ENCODE measurements around the gene DDX1.
"Not testable (repeated sequence)": the region's sequence is repeated elsewhere in the genome, so short reads cannot be mapped to it uniquely, and the experiment has no call there.

DDX1 gene

DNA sequence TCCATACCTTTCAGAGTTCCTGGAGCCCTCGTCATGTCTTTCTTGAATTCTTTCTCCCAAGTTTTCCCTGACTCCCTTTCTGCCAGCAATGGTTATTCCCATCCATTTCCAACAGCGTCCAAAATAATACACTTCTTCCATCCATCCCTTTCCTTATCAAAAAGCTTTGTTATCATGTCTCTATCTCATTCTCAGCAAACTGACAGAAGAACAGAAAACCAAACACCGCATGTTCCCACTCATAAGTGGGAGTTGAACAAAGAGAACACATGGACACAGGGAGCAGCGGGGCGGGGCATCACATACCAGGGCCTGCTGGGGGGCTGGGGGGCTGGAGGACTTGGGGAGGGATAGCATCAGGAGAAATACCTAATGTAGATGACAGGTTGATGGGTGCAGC, 86.7 kb downstream of the DDX1 start:
- Histone ChIP-seq H3K27ac (replicated peaks) (no peak overlapping the region), H3K27me3 (ENCODE audit: insufficient read depth, poor library complexity, severe bottlenecking) (no peaks in the 10 kb centered on the region), H3K4me3 (replicated peaks; ENCODE audit: insufficient read depth, low read length) (no peak overlapping the region)
- no peak for DNase-seq (ENCODE audit: low read depth in 1 of 2, low spot score in 1 of 2)
- TF ChIP-seq, protein P1, sequence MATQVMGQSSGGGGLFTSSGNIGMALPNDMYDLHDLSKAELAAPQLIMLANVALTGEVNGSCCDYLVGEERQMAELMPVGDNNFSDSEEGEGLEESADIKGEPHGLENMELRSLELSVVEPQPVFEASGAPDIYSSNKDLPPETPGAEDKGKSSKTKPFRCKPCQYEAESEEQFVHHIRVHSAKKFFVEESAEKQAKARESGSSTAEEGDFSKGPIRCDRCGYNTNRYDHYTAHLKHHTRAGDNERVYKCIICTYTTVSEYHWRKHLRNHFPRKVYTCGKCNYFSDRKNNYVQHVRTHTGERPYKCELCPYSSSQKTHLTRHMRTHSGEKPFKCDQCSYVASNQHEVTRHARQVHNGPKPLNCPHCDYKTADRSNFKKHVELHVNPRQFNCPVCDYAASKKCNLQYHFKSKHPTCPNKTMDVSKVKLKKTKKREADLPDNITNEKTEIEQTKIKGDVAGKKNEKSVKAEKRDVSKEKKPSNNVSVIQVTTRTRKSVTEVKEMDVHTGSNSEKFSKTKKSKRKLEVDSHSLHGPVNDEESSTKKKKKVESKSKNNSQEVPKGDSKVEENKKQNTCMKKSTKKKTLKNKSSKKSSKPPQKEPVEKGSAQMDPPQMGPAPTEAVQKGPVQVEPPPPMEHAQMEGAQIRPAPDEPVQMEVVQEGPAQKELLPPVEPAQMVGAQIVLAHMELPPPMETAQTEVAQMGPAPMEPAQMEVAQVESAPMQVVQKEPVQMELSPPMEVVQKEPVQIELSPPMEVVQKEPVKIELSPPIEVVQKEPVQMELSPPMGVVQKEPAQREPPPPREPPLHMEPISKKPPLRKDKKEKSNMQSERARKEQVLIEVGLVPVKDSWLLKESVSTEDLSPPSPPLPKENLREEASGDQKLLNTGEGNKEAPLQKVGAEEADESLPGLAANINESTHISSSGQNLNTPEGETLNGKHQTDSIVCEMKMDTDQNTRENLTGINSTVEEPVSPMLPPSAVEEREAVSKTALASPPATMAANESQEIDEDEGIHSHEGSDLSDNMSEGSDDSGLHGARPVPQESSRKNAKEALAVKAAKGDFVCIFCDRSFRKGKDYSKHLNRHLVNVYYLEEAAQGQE (IDR thresholded peaks at IDR 0.05; ENCODE audit: insufficient replicate concordance, low read depth): no peak
- TF ChIP-seq GABPA (IDR thresholded peaks at IDR 0.05; ENCODE audit: low read depth) (no peak), POLR2AphosphoS5 (IDR thresholded peaks at IDR 0.05; ENCODE audit: low read depth) (no peak), SPI1 (IDR thresholded peaks at IDR 0.05; ENCODE audit: borderline replicate concordance, low read depth) (no peak)
- TF ChIP-seq, protein P2, sequence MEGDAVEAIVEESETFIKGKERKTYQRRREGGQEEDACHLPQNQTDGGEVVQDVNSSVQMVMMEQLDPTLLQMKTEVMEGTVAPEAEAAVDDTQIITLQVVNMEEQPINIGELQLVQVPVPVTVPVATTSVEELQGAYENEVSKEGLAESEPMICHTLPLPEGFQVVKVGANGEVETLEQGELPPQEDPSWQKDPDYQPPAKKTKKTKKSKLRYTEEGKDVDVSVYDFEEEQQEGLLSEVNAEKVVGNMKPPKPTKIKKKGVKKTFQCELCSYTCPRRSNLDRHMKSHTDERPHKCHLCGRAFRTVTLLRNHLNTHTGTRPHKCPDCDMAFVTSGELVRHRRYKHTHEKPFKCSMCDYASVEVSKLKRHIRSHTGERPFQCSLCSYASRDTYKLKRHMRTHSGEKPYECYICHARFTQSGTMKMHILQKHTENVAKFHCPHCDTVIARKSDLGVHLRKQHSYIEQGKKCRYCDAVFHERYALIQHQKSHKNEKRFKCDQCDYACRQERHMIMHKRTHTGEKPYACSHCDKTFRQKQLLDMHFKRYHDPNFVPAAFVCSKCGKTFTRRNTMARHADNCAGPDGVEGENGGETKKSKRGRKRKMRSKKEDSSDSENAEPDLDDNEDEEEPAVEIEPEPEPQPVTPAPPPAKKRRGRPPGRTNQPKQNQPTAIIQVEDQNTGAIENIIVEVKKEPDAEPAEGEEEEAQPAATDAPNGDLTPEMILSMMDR (IDR thresholded peaks at IDR 0.05; ENCODE audit: insufficient read depth, low read length): no peak

DNA sequence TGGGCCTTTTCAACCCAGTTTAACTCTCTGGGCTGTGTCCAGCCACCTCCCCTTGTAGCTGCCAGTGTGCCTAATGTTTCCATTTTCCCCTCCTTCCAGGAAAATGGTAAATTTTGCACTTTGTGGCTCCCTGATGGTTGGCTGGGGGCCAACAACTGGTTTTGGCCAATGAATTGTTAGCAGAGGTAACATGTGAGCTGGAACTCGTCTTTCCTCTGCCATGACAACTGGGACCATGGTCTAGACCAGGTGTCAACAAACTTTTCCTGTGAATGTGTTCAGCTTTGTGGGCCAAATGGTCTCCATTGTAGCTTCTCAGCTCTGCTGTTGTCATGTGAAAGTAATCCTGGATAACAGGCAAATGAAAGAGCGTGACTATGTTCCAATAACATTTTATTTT, 87.2 kb downstream of the DDX1 start:
- no peak for DNase-seq (ENCODE audit: low read depth in 1 of 2, low spot score in 1 of 2)
- no peak overlapping the region for H3K4me3 ChIP-seq (replicated peaks; ENCODE audit: insufficient read depth, low read length)
- H3K27ac ChIP-seq (replicated peaks): no peak overlapping the region
- no peak for TF ChIP-seq POLR2AphosphoS5 (IDR thresholded peaks at IDR 0.05; ENCODE audit: low read depth)
- TF ChIP-seq SPI1 (IDR thresholded peaks at IDR 0.05; ENCODE audit: borderline replicate concordance, low read depth): no peak
- TF ChIP-seq, protein P2 (IDR thresholded peaks at IDR 0.05; ENCODE audit: insufficient read depth, low read length): no peak
- TF ChIP-seq, protein P1 (IDR thresholded peaks at IDR 0.05; ENCODE audit: insufficient replicate concordance, low read depth): no peak
- no peak for TF ChIP-seq GABPA (IDR thresholded peaks at IDR 0.05; ENCODE audit: low read depth)
- H3K27me3 ChIP-seq (ENCODE audit: insufficient read depth, poor library complexity, severe bottlenecking): no peaks in the 10 kb centered on the region

DNA sequence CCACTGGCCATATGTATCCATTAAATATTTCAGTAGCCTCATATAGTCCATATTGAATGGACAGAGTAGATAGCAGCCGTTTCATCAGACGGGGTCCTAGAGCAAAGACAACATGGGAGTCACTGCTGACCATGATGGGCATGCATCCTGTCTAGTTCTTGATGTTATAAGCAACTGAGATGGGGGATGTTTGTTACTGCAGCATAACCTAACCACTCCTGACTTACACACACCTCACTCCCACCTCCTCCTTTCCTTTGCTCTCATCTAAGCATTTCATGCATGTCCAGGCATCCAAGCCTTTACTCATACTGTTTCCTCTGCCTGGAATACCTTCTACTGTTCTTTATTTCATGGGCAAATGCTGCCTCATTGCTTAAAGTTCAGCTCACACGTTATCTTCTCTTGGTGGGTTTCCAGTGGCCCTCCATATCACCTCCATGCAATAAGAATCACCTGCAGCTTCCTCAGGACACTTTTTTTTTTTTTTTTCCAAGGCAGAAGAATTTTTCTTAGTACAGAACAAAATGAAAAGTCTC, 87.8 kb downstream of the DDX1 start:
- TF ChIP-seq, protein P1 (IDR thresholded peaks at IDR 0.05; ENCODE audit: insufficient replicate concordance, low read depth): no peak
- TF ChIP-seq GABPA (IDR thresholded peaks at IDR 0.05; ENCODE audit: low read depth) (no peak), SPI1 (IDR thresholded peaks at IDR 0.05; ENCODE audit: borderline replicate concordance, low read depth) (no peak), POLR2AphosphoS5 (IDR thresholded peaks at IDR 0.05; ENCODE audit: low read depth) (no peak)
- TF ChIP-seq, protein P2 (IDR thresholded peaks at IDR 0.05; ENCODE audit: insufficient read depth, low read length): no peak
- no peak overlapping the region for H3K4me3 ChIP-seq (replicated peaks; ENCODE audit: insufficient read depth, low read length)
- no peak for DNase-seq (ENCODE audit: low read depth in 1 of 2, low spot score in 1 of 2)
- H3K27me3 ChIP-seq (ENCODE audit: insufficient read depth, poor library complexity, severe bottlenecking): peaks cover 2% of the 10 kb centered on the region
- H3K27ac ChIP-seq (replicated peaks): no peak overlapping the region

DNA sequence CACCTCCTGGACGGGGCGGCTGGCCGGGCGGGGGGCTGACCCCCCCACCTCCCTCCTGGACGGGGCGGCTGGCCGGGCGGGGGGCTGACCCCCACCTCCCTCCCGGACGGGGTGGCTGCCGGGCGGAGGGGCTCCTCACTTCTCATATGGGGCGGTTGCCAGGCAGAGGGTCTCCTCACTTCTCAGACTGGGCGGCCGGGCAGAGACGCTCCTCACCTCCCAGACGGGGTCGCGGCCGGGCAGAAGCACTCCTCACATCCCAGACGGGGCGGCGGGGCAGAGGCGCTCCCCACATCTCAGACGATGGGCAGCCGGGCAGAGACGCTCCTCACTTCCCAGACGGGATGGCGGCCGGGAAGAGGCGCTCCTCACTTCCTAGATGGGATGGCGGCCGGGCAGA, 88.5 kb downstream of the DDX1 start:
- not testable (repeated sequence) for H3K27ac ChIP-seq (replicated peaks); H3K27me3 ChIP-seq (ENCODE audit: insufficient read depth, poor library complexity, severe bottlenecking); H3K4me3 ChIP-seq (replicated peaks; ENCODE audit: insufficient read depth, low read length); DNase-seq (ENCODE audit: low read depth in 1 of 2, low spot score in 1 of 2)

Data from HL-60 (cell line).